GM06990 (cell line): ENCODE results near the gene TTC16.

ENCODE experiments used
- DNase-seq: peaks from one replicate; pipeline ENCODE4 v3.0.0-alpha.2; 2011; ENCODE audit not compliant: insufficient read length; ENCODE audit errors: extremely low read depth
- H3K27me3 ChIP-seq: replicated peaks from 2 replicates; pipeline ENCODE4 v1.6.0; 2011; ENCODE audit warnings: low read length; ENCODE audit not compliant: control insufficient read depth, insufficient read depth
- H3K36me3 ChIP-seq: 2 replicates; pipeline ENCODE4 v1.5.1; 2011; ENCODE audit warnings: low read length; ENCODE audit not compliant: control insufficient read depth, insufficient read depth
- H3K4me3 ChIP-seq: replicated peaks from 2 replicates; pipeline ENCODE4 v1.5.1; 2011; ENCODE audit warnings: low read depth, mild to moderate bottlenecking, control low read depth, low read length
- CTCF ChIP-seq: IDR thresholded peaks from 2 replicates; pipeline ENCODE4 v1.5.1; 2011; ENCODE audit warnings: low read length, control low read depth, mild to moderate bottlenecking, inconsistent platforms; ENCODE audit not compliant: insufficient read depth, poor library complexity, severe bottlenecking

TTC16 gene

GRCh38 chr9:127698985-127699670 lies 16.8 kb upstream of the TTC16 start:
- H3K27me3 ChIP-seq, result no peaks in the 10 kb centered on the region
- no peaks in the 10 kb centered on the region for H3K36me3 ChIP-seq
- H3K4me3 ChIP-seq, result peak overlapping the region; percentile 9; the same call in 1 of the 2 replicates
- no peak for TF ChIP-seq CTCF
- peak; percentile 78 for DNase-seq

- no peak overlapping the region for H3K4me3 ChIP-seq
- H3K27me3 ChIP-seq, result no peaks in the 10 kb centered on the region
- no peak for DNase-seq
- H3K36me3 ChIP-seq, result no peaks in the 10 kb centered on the region
- TF ChIP-seq CTCF, result no peak
Observed at GRCh38 chr9:127700140-127700539, 15.7 kb upstream of the TTC16 start.

GRCh38 chr9:127700594-127701255 lies 15.2 kb upstream of the TTC16 start:
- no peak for DNase-seq

GRCh38 chr9:127703289-127703946 lies 12.5 kb upstream of the TTC16 start:
- no peak for DNase-seq
- TF ChIP-seq CTCF, result no peak
- no peaks in the 10 kb centered on the region for H3K27me3 ChIP-seq
- no peak overlapping the region for H3K4me3 ChIP-seq
- H3K36me3 ChIP-seq, result no peaks in the 10 kb centered on the region

More at GRCh38 chr9:127700594-127701255, 15.2 kb upstream of the TTC16 start:
- Histone ChIP-seq H3K4me3 (no peak overlapping the region), H3K27me3 (no peaks in the 10 kb centered on the region), H3K36me3 (no peaks in the 10 kb centered on the region)
- no peak for TF ChIP-seq CTCF

- no peak for DNase-seq
- Histone ChIP-seq H3K36me3 (no peaks in the 10 kb centered on the region), H3K4me3 (no peak overlapping the region), H3K27me3 (no peaks in the 10 kb centered on the region)
- TF ChIP-seq CTCF, result no peak
Observed at GRCh38 chr9:127705577-127706379, 10.1 kb upstream of the TTC16 start.
